Superior temporal gyrus (tissue), 1 donor: Measurements from ENCODE around the gene ANKRD23.
A peak's percentile ranks its signal among the peaks of the same experiment; 100 is the strongest.
"Not testable (repeated sequence)": the region's sequence is repeated elsewhere in the genome, so short reads cannot be mapped to it uniquely, and the experiment has no call there.

Experiments used
- DNase-seq: peaks from one replicate; pipeline ENCODE4 v3.0.0-alpha.2; 2016; ENCODE audit errors: extremely low spot score

ANKRD23 gene

GRCh38 chr2:96798733-96799622 is 44.8 kb downstream of the ANKRD23 start:
- no peak for DNase-seq

GRCh38 chr2:96797066-96797625 is 46.7 kb downstream of the ANKRD23 start:
- DNase-seq, result no peak

GRCh38 chr2:96796497-96796896 is 47.3 kb downstream of the ANKRD23 start:
- DNase-seq, result not testable (repeated sequence)

GRCh38 chr2:96795076-96795475 is 48.7 kb downstream of the ANKRD23 start:
- no peak for DNase-seq

GRCh38 chr2:96792772-96793749 is 50.8 kb downstream of the ANKRD23 start:
- DNase-seq, result no peak

GRCh38 chr2:96789245-96789617 is 54.6 kb downstream of the ANKRD23 start:
- DNase-seq, result no peak

GRCh38 chr2:96788442-96789244 is 55.2 kb downstream of the ANKRD23 start:
- DNase-seq, result peak; percentile 43
